Hepatocyte (in vitro differentiated cells): ENCODE results near the gene BRIP1. TPM values are rescaled to one million over a fixed set of nuclear protein-coding genes. Genes with fewer than 3 reads are reported as not detected.

Experiments used
- DNase-seq: peaks from one replicate; pipeline ENCODE4 v3.0.0-alpha.2; 2016; ENCODE audit warnings: low spot score
- H2AFZ ChIP-seq: fragments of 200-600 bp; sonication (generic); 2 replicates; pipeline ENCODE4 v1.6.0; 2016; ENCODE audit warnings: antibody characterized with exemption, mild to moderate bottlenecking
- H3K27ac ChIP-seq: fragments of 200-600 bp; sonication (generic); 2 replicates; pipeline ENCODE4 v1.5.1; 2016; ENCODE audit warnings: mild to moderate bottlenecking
- H3K27me3 ChIP-seq: fragments of 200-600 bp; sonication (generic); 2 replicates; pipeline ENCODE4 v1.6.1; 2016
- H3K36me3 ChIP-seq: fragments of 200-600 bp; sonication (generic); replicated peaks from 2 replicates; pipeline ENCODE4 v1.5.1; 2016; ENCODE audit warnings: low read depth; ENCODE audit not compliant: insufficient read depth
- H3K4me1 ChIP-seq: fragments of 200-600 bp; sonication (generic); 2 replicates; pipeline ENCODE4 v1.5.1; 2016; ENCODE audit warnings: mild to moderate bottlenecking, moderate library complexity; ENCODE audit not compliant: insufficient read depth
- H3K4me2 ChIP-seq: fragments of 200-600 bp; sonication (generic); 2 replicates; pipeline ENCODE4 v1.6.0; 2016
- H3K4me3 ChIP-seq: fragments of 200-600 bp; sonication (generic); 2 replicates; pipeline ENCODE4 v1.5.1; 2016; ENCODE audit warnings: mild to moderate bottlenecking
- H3K79me2 ChIP-seq: fragments of 200-600 bp; sonication (generic); 2 replicates; pipeline ENCODE4 v1.6.0; 2017; ENCODE audit warnings: mild to moderate bottlenecking
- H3K9me2 ChIP-seq: fragments of 200-600 bp; sonication (generic); replicated peaks from 2 replicates; pipeline ENCODE4 v1.6.0; 2017; ENCODE audit warnings: mild to moderate bottlenecking; ENCODE audit not compliant: insufficient read depth
- H3K9me3 ChIP-seq: fragments of 200-600 bp; sonication (generic); 2 replicates; pipeline ENCODE4 v1.5.1; 2016; ENCODE audit warnings: low read depth, mild to moderate bottlenecking
- H4K20me1 ChIP-seq: fragments of 200-600 bp; sonication (generic); 2 replicates; pipeline ENCODE4 v1.6.0; 2016; ENCODE audit warnings: mild to moderate bottlenecking; ENCODE audit not compliant: insufficient read depth, poor library complexity, severe bottlenecking
- CTCF ChIP-seq: fragments of 200-600 bp; sonication (generic); IDR thresholded peaks from 2 replicates; pipeline ENCODE4 v1.5.1; 2016; ENCODE audit warnings: antibody characterized with exemption, mild to moderate bottlenecking; ENCODE audit not compliant: poor library complexity
- EZH2 ChIP-seq: fragments of 200-600 bp; sonication (generic); IDR thresholded peaks from 2 replicates; pipeline ENCODE4 v1.6.1; 2016; ENCODE audit warnings: antibody characterized with exemption, mild to moderate bottlenecking, borderline replicate concordance
- EZH2phosphoT487 ChIP-seq: fragments of 200-600 bp; sonication (generic); IDR thresholded peaks from one replicate; pipeline ENCODE4 v1.6.1; 2018; ENCODE audit warnings: antibody characterized with exemption, mild to moderate bottlenecking, low read depth, moderate library complexity; ENCODE audit not compliant: unreplicated experiment, severe bottlenecking
- WGBS: methylation state at CpG from one replicate; pipeline ENCODE4 v1.1.6; 2016; ENCODE audit warnings: low lambda C conversion rate; ENCODE audit errors: missing lambda C conversion rate; 5-methylcytosine and 5-hydroxymethylcytosine counted together
- polyA plus RNA-seq: library from polyadenylated mRNA; unstranded; fragments of >200 nt; fragmentation: Nextera tagmentation; extraction: Ambion mirVana; gene quantifications from 2 replicates; pipeline ENCODE4 v1.2.1, GENCODE V29; 2016
- total RNA-seq: library from RNA; depleted of rRNA; stranded (reverse); fragments of >200 nt; gene quantifications from 2 replicates; pipeline ENCODE4 v1.2.3, GENCODE V29; 2014

Gene BRIP1
- total and polyA plus RNA-seq, 2 experiments from 2014 or later = 0.50 to 4.0 TPM

GRCh38 chr17:61716225-61716829 is 147.0 kb downstream of the BRIP1 start:
- no peak for DNase-seq

GRCh38 chr17:61715348-61715747 is 148.0 kb downstream of the BRIP1 start:
- Histone ChIP-seq H3K4me1 (no peaks in the 10 kb centered on the region), H2AFZ (no peak overlapping the region), H3K9me3 (peaks cover 9% of the 10 kb centered on the region), H4K20me1 (no peaks in the 10 kb centered on the region), H3K9me2 (no peaks in the 10 kb centered on the region), H3K79me2 (no peaks in the 10 kb centered on the region), H3K36me3 (no peaks in the 10 kb centered on the region), H3K4me3 (no peak overlapping the region), H3K27ac (no peak overlapping the region), H3K27me3 (no peaks in the 10 kb centered on the region), H3K4me2 (no peak overlapping the region)
- WGBS = 95% methylated on average over 1 of the region's 1 CpG
- TF ChIP-seq CTCF (no peak), EZH2phosphoT487 (no peak), EZH2 (no peak)
- DNase-seq = no peak

More at GRCh38 chr17:61716225-61716829, 147.0 kb downstream of the BRIP1 start:
- peaks cover 9% of the 10 kb centered on the region for H3K9me3 ChIP-seq
- TF ChIP-seq CTCF = no peak
- TF ChIP-seq EZH2 = no peak
- no peak for TF ChIP-seq EZH2phosphoT487
- 97% methylated on average over 1 of the region's 1 CpG for WGBS
- no peaks in the 10 kb centered on the region for H3K4me1 ChIP-seq
- no peak overlapping the region for H3K4me3 ChIP-seq
- H3K9me2 ChIP-seq = no peaks in the 10 kb centered on the region
- no peak overlapping the region for H3K27ac ChIP-seq
- no peaks in the 10 kb centered on the region for H4K20me1 ChIP-seq
- H3K27me3 ChIP-seq = no peaks in the 10 kb centered on the region
- no peak overlapping the region for H2AFZ ChIP-seq
- H3K4me2 ChIP-seq = no peak overlapping the region
- no peaks in the 10 kb centered on the region for H3K79me2 ChIP-seq
- no peaks in the 10 kb centered on the region for H3K36me3 ChIP-seq

DNA sequence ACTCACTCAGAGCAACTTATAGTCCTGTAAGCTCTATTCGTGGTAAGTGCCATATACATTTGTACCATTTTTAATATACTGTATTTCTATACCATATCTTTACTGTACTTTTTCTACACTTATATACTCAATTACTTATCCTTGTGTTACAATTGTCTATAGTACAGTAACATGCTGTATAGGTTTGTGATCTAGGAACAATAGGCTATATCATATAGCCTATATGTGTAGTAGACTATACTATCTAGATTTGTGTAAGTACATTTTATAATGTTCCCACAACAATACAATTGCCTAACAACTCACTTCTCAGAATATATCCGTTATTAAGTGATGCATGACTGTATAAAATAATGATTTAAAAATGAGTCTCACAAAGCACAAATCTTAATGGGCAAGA is 149.0 kb downstream of the BRIP1 start:
- WGBS = 100% methylated on average over 2 of the region's 2 CpGs
- H3K9me3 ChIP-seq = peaks cover 9% of the 10 kb centered on the region
- DNase-seq = no peak
- no peak overlapping the region for H3K4me3 ChIP-seq
- no peaks in the 10 kb centered on the region for H3K4me1 ChIP-seq
- no peak overlapping the region for H2AFZ ChIP-seq
- H3K27ac ChIP-seq = no peak overlapping the region
- TF ChIP-seq CTCF (no peak), EZH2 (no peak), EZH2phosphoT487 (no peak)
- H3K27me3 ChIP-seq = no peaks in the 10 kb centered on the region
- no peaks in the 10 kb centered on the region for H3K36me3 ChIP-seq
- H3K4me2 ChIP-seq = no peak overlapping the region
- H3K9me2 ChIP-seq = no peaks in the 10 kb centered on the region
- H4K20me1 ChIP-seq = no peaks in the 10 kb centered on the region
- no peaks in the 10 kb centered on the region for H3K79me2 ChIP-seq
